Measurements from ENCODE around the gene PADI3.

Gene PADI3

DNA sequence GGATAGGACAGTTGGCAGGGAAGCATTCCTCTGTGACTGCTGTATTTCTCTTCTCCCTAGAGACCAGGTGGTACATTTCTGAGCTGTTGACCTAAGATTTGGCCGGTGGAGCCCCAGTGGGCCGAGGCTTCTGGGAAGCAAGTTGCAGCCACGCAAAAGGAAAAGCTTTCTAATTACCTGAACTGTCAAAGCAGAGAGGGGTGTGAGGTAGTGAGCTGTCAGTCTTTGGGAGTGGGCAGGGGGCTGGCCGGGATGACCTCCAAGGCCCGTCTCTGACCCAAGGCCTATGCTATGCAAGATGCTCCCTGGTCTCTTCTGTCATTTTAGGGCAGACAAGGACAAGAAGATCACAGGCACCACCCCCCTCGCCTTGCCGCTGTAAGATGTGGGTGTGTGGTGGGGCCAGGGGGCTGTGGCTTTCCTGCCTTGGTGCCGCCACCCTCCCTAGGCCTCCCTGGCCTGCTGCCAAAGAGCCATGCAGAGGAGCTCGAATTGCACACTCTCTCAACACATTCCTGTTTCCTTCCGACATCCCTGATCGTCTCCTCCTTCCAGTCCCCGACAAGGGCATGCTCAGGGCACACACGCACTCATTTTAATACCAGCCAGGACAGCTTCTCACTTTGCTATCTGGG, 36.3 kb upstream of the PADI3 start:
- TF ChIP-seq POLR2A (IDR thresholded peaks at IDR 0.05; ENCODE audit: extremely low read depth, insufficient read length) (no peak), MYC (IDR thresholded peaks at IDR 0.05; ENCODE audit: low read depth, low read length) (peak; percentile 61; the same call in 1 of the 2 replicates)
- TF ChIP-seq, protein P1, sequence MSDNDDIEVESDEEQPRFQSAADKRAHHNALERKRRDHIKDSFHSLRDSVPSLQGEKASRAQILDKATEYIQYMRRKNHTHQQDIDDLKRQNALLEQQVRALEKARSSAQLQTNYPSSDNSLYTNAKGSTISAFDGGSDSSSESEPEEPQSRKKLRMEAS (IDR thresholded peaks at IDR 0.05; ENCODE audit: low read depth, low read length): peak; percentile 62
- peak; percentile 91 for DNase-seq (ENCODE audit: low read depth)
- H3K4me3 ChIP-seq (ENCODE audit: low read depth, low read length): no peak overlapping the region

DNA sequence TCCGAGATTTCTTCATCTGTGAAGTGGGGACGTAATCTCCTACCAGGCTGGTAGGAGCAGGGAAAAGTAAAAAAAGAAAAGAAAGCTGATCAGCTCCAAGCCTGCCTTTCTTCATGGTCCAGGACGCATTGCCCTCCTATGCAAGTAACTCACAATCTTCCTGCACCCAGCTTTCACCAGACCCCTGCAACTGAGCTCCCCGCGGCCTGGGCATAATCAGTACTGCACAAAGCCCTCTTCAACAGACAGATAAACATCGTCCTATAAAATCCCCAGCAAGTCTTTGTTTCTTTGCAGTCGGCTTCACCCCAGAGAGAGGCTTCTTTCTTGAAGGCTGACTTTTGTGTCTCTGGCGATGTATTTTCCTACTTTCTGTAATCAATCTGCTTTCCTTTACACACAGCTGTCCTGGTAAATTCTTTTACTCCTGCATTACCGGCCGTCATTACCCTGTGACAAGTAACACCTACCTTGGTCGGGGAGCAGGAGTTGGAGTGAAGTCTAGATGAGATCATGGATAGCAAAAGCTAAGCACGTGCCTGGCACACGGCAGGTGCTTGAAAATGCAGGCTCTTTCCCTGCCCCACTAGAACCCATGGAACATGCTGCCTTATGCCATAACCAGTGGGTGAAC, 35.6 kb upstream of the PADI3 start:
- H3K4me3 ChIP-seq (ENCODE audit: low read depth, low read length): no peak overlapping the region
- DNase-seq (ENCODE audit: low read depth): peak; percentile 40

DNA sequence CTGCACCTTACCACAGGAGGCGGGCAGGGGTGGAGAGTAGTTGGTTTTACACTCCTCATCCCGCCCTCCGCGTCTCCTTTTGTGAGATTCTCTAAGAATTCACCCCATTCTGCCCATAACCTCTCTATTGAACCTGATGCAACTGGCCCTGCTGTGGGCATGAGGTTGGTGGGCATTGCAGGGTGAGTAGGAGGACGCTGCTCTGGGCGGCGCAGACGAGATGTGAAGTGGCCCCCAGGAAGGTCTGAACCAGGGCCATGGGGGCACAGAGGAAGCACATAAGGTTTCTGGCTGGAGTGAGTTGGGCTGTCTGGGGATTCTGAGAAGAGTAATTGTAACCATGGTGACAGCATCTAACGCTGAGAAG, 35.1 kb upstream of the PADI3 start:
- no peak for DNase-seq (ENCODE audit: low read depth)
- TF ChIP-seq MYC (IDR thresholded peaks at IDR 0.05; ENCODE audit: low read depth, low read length) (no peak), CTCF (IDR thresholded peaks at IDR 0.05; ENCODE audit: low read depth, low read length) (no peak), POLR2A (IDR thresholded peaks at IDR 0.05; ENCODE audit: extremely low read depth, insufficient read length) (no peak)
- TF ChIP-seq, protein P1 (IDR thresholded peaks at IDR 0.05; ENCODE audit: low read depth, low read length): no peak
- no peak overlapping the region for H3K4me3 ChIP-seq (ENCODE audit: low read depth, low read length)

More for the DNA sequence above, 35.6 kb upstream of the PADI3 start:
- TF ChIP-seq, protein P1 (IDR thresholded peaks at IDR 0.05; ENCODE audit: low read depth, low read length): no peak
- no peak for TF ChIP-seq MYC (IDR thresholded peaks at IDR 0.05; ENCODE audit: low read depth, low read length)
- TF ChIP-seq POLR2A (IDR thresholded peaks at IDR 0.05; ENCODE audit: extremely low read depth, insufficient read length): no peak

- TF ChIP-seq POLR2A (IDR thresholded peaks at IDR 0.05; ENCODE audit: extremely low read depth, insufficient read length) (no peak), CTCF (IDR thresholded peaks at IDR 0.05; ENCODE audit: low read depth, low read length) (no peak), MYC (IDR thresholded peaks at IDR 0.05; ENCODE audit: low read depth, low read length) (no peak)
- TF ChIP-seq, protein P1 (IDR thresholded peaks at IDR 0.05; ENCODE audit: low read depth, low read length): no peak
These were observed 33.9 kb upstream of the PADI3 start for GRCh38 chr1:17214876-17215544.

GRCh38 chr1:17215545-17215890, 33.4 kb upstream of the PADI3 start:
- no peak for DNase-seq (ENCODE audit: low read depth)
- TF ChIP-seq MYC (IDR thresholded peaks at IDR 0.05; ENCODE audit: low read depth, low read length) (no peak), CTCF (IDR thresholded peaks at IDR 0.05; ENCODE audit: low read depth, low read length) (no peak)
- H3K4me3 ChIP-seq (ENCODE audit: low read depth, low read length): no peak overlapping the region

More at GRCh38 chr1:17214876-17215544, 33.9 kb upstream of the PADI3 start:
- no peak overlapping the region for H3K4me3 ChIP-seq (ENCODE audit: low read depth, low read length)
- DNase-seq (ENCODE audit: low read depth): no peak

DNA sequence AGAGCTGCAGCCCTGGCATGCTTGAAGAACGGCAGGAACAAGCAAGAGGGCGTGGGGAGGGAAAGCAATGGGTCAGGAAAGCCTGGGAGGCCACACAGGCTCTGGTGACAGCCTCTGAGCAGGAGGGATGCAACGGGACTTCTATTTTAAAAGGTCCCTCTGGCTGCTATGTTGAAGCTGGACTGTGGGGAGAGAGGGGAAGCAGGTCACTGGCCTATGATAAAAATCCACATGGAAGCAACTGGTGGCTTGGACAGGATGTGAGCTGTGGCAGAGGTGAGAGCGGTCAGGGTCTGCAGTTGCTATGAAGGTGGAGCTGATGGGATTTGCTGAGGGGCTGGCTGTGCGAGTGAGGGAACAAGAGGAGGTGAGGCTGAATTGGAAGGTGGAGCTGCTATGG, 32.8 kb upstream of the PADI3 start:
- no peak for DNase-seq (ENCODE audit: low read depth)
- no peak for TF ChIP-seq POLR2A (IDR thresholded peaks at IDR 0.05; ENCODE audit: extremely low read depth, insufficient read length)
- no peak for TF ChIP-seq CTCF (IDR thresholded peaks at IDR 0.05; ENCODE audit: low read depth, low read length)
- TF ChIP-seq, protein P1 (IDR thresholded peaks at IDR 0.05; ENCODE audit: low read depth, low read length): no peak
- no peak for TF ChIP-seq MYC (IDR thresholded peaks at IDR 0.05; ENCODE audit: low read depth, low read length)
- H3K4me3 ChIP-seq (ENCODE audit: low read depth, low read length): no peak overlapping the region
